ENCODE data around the gene DNAH17.

GRCh38 chr17:78486946-78487680 is 90.1 kb downstream of the DNAH17 start:
- TF ChIP-seq CTCF (IDR thresholded peaks at IDR 0.05) (no peak), POLR2AphosphoS5 (IDR thresholded peaks at IDR 0.05) (no peak), EP300 (IDR thresholded peaks at IDR 0.05; ENCODE audit: low read depth) (no peak), POLR2A (IDR thresholded peaks at IDR 0.05) (no peak)

Data from transverse colon (tissue), 4 donors.